ENCODE data around the gene PPM1B. TPM values are rescaled to one million over a fixed set of nuclear protein-coding genes. Genes with fewer than 3 reads are reported as not detected.

Gene PPM1B
- total RNA-seq, 3 donors from 2014 or later: 37.7 to 95.9 (median 59.7) TPM

- Histone ChIP-seq H3K9me3 (no peaks in the 10 kb centered on the region), H3K4me3 (no peak overlapping the region), H3K27ac (peak overlapping the region in 1 of 2 donors; percentile 65), H3K4me1 (no peaks in the 10 kb centered on the region), H3K36me3 (no peaks in the 10 kb centered on the region), H3K27me3 (no peaks in the 10 kb centered on the region)
- TF ChIP-seq POLR2AphosphoS5 (IDR thresholded peaks at IDR 0.05): no peak
- no peak for TF ChIP-seq CTCF (IDR thresholded peaks at IDR 0.05)
- no peak for TF ChIP-seq POLR2A (IDR thresholded peaks at IDR 0.05)
- no peak for DNase-seq (ENCODE audit: low spot score in 2 of 2)
- intact Hi-C loops (cut with DNase I; ENCODE audit: low total_unique reads): no loop called here
These were observed 98.7 kb downstream of the PPM1B start for GRCh38 chr2:44267269-44267795.

- Histone ChIP-seq H3K4me3 (no peak overlapping the region), H3K36me3 (no peaks in the 10 kb centered on the region), H3K27me3 (no peaks in the 10 kb centered on the region), H3K4me1 (no peaks in the 10 kb centered on the region), H3K27ac (peak overlapping the region; percentile 65 to 69), H3K9me3 (no peaks in the 10 kb centered on the region)
- TF ChIP-seq CTCF (IDR thresholded peaks at IDR 0.05) (no peak), POLR2AphosphoS5 (IDR thresholded peaks at IDR 0.05) (peak in 1 of 3 donors; percentile 21)
- DNase-seq (ENCODE audit: low spot score in 2 of 2): no peak
- intact Hi-C loops (cut with DNase I; ENCODE audit: low total_unique reads): no loop called here
These were observed 99.3 kb downstream of the PPM1B start for GRCh38 chr2:44267796-44268648.

- intact Hi-C loops (cut with DNase I; ENCODE audit: low total_unique reads): no loop called here
- peak in 1 of 2 donors; percentile 82 for DNase-seq (ENCODE audit: low spot score in 2 of 2)
- TF ChIP-seq CTCF (IDR thresholded peaks at IDR 0.05) (no peak), POLR2A (IDR thresholded peaks at IDR 0.05) (no peak), POLR2AphosphoS5 (IDR thresholded peaks at IDR 0.05) (peak in 1 of 3 donors; percentile 38)
- no peaks in the 10 kb centered on the region for H3K4me1 ChIP-seq
- H3K27me3 ChIP-seq: no peaks in the 10 kb centered on the region
- peak overlapping the region in 2 of 3 donors; percentile 24 to 45 for H3K4me3 ChIP-seq
- no peaks in the 10 kb centered on the region for H3K9me3 ChIP-seq
- peak overlapping the region; percentile 81 to 84 for H3K27ac ChIP-seq
- no peaks in the 10 kb centered on the region for H3K36me3 ChIP-seq
These were observed 101.2 kb downstream of the PPM1B start for GRCh38 chr2:44269831-44270230.

- TF ChIP-seq POLR2AphosphoS5 (IDR thresholded peaks at IDR 0.05): no peak
- no peak for TF ChIP-seq POLR2A (IDR thresholded peaks at IDR 0.05)
- no peak for TF ChIP-seq CTCF (IDR thresholded peaks at IDR 0.05)
- DNase-seq (ENCODE audit: low spot score in 2 of 2): no peak
- Histone ChIP-seq H3K27me3 (no peaks in the 10 kb centered on the region), H3K36me3 (no peaks in the 10 kb centered on the region), H3K4me1 (no peaks in the 10 kb centered on the region), H3K4me3 (no peak overlapping the region), H3K9me3 (no peaks in the 10 kb centered on the region), H3K27ac (no peak overlapping the region)
- intact Hi-C loops (cut with DNase I; ENCODE audit: low total_unique reads): no loop called here
These were observed 102.6 kb downstream of the PPM1B start for GRCh38 chr2:44271296-44271695.

- DNase-seq (ENCODE audit: low spot score in 2 of 2): no peak
- Histone ChIP-seq H3K36me3 (no peaks in the 10 kb centered on the region), H3K9me3 (no peaks in the 10 kb centered on the region), H3K4me3 (no peak overlapping the region), H3K27ac (no peak overlapping the region), H3K27me3 (no peaks in the 10 kb centered on the region), H3K4me1 (no peaks in the 10 kb centered on the region)
- TF ChIP-seq CTCF (IDR thresholded peaks at IDR 0.05) (no peak), POLR2A (IDR thresholded peaks at IDR 0.05) (no peak), POLR2AphosphoS5 (IDR thresholded peaks at IDR 0.05) (no peak)
- intact Hi-C loops (cut with DNase I; ENCODE audit: low total_unique reads): no loop called here
These were observed 104.4 kb downstream of the PPM1B start for GRCh38 chr2:44273076-44273475.
